GM19351 (cell line): ENCODE data around the gene C20orf144.
"Not testable (repeated sequence)": the region's sequence is repeated elsewhere in the genome, so short reads cannot be mapped to it uniquely, and the experiment has no call there.

Experiments
- ATAC-seq: cut with Tn5 transposase; IDR thresholded peaks from one replicate; pipeline ENCODE4 v1.9.1; 2021; ENCODE audit warnings: mild to moderate bottlenecking, moderate library complexity; ENCODE audit not compliant: unreplicated experiment

The C20orf144 gene

GRCh38 chr20:33662172-33662571, at the start of gene C20orf144:
C20orf144 (plus strand) TSS chr20:33662327; CDS start chr20:33662346, 19 bp downstream.
- no peak for ATAC-seq

DNA sequence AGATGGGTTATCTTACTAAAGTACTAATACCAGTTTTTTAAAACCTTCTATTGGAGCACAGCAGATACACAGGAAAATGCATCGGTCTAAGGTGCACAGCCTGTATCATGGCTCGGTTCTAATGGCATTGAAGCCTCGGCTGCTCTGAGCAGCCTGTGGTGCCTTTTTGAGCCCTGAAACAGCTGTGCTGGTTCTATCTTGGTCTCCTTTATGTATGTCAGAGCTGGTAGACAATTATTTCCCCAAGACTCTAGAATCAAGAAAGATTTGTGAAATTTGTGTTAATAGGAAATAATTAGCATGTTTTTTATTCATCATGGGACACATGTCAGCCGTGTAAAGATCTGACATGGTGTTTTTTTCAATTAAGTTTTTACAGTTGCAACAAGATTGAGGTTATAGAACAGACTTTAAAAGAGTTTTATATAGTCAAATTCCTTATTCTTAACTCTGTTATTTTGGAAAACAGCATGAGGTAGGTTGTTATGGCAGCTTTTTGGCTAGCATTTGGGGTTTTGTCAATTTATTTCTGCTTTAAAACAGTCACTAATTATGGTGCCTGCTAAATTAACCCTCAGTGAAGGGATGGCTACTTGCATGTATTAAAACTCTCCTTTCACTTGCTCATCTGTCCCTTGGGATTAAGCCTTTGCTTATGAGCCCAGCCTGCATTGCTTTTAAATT, 40.3 kb upstream of the C20orf144 start:
- no peak for ATAC-seq

DNA sequence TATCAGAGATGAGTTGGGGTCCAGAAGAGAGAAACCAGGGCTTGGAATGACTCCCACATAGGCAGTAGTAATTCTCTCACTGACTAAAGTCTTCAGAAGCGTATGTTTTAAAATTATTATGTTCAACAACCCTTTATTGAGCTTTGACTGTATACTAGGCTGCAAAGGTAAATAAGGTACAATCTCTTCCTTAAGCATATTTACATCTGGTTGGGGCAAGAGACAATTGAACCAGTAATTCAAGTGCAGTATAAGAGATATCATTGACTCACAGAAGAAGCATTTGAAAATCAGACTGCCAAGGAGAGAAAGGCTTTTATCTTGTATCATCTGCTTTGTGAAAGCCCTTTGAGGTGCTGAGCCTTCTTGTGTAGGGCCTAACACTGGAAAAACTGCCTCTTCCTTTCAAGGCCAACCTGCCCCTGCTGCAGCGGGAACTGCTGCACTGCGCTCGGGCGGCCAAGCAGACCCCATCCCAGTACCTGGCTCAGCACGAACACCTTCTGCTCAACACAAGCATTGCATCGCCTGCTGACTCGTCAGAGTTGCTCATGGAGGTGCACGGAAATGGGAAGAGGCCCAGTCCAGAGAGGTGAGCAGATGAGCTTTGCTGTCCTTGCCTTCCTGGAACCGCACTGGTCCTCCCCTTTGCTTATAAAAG, 39.3 kb upstream of the C20orf144 start:
- ATAC-seq, result no peak

DNA sequence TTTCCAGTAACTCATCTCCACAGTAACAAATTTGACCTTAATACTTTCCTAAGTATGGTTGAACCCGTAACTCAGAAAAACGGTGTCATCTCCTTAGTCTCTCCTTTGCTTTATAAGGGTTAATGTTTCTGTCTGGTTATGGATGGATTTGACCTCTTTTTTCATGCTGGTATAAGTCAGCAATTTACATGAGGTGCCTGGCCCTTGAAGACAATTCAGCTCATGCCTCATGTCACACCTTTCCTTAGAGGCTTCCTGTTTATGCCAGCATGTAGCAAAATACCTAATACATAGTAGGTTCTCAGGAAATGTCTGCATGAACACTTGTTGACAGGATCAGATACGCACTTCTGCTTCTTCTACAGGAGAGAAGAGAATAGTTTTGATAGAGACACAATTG, 37.7 kb upstream of the C20orf144 start:
- no peak for ATAC-seq

GRCh38 chr20:33626190-33626589, 35.9 kb upstream of the C20orf144 start:
- ATAC-seq, result no peak

DNA sequence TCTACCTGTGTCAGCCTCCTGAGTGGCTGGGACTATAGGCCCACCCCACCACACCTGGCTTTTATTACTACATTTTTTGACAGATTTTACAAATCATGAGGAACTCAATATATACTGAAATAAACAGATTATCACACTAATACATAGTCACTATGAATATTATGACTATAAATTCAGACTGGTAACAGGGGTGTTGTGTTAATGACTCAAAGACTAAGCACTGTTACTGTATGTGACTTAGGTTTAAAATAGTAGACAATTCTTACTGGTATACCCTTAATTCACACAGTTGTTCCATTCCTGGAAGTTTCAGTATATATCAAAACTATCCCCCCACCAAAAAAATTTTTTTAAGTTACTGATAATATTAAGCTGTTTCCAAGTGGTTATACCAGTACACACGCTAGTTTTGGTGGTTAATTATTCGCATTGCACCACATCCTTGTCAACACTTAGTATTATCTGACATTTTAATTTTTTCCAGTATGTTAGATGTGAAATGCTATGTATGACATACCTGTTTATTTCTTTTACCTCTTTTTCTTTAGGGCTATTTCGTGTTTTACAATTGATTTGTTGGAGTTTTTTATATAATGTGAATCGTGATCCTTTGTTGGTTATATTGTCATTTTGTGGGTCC, 34.4 kb upstream of the C20orf144 start:
- no peak for ATAC-seq

DNA sequence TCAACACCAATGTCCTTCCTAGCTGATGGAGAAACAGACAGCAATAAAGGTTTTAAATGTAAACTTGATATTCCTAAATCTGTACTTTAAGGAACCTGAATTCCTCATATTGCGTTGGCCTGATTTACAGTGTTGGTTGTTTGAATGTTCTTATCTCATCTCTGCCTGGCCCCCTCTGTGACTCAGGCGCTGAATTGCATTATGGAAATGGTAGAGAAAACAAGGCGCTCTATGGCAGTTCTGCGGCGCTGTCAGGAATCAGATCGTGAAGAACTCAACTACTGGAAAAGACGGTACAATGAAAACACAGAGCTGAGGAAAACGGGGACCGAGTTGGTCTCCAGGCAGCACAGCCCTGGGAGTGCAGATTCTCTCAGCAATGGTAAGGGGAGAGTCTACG, 32.6 kb upstream of the C20orf144 start:
- no peak for ATAC-seq

- no peak for ATAC-seq
Measured at GRCh38 chr20:33629979-33630378, 32.1 kb upstream of the C20orf144 start.

GRCh38 chr20:33630507-33630906, 31.6 kb upstream of the C20orf144 start:
- ATAC-seq, result no peak

- not testable (repeated sequence) for ATAC-seq
Measured at GRCh38 chr20:33631910-33632309, 30.2 kb upstream of the C20orf144 start.

- ATAC-seq, result no peak
Measured at GRCh38 chr20:33635341-33635740, 26.8 kb upstream of the C20orf144 start.

GRCh38 chr20:33636776-33637175, 25.4 kb upstream of the C20orf144 start:
- ATAC-seq, result no peak

GRCh38 chr20:33640287-33640686, 21.8 kb upstream of the C20orf144 start:
- ATAC-seq, result no peak

DNA sequence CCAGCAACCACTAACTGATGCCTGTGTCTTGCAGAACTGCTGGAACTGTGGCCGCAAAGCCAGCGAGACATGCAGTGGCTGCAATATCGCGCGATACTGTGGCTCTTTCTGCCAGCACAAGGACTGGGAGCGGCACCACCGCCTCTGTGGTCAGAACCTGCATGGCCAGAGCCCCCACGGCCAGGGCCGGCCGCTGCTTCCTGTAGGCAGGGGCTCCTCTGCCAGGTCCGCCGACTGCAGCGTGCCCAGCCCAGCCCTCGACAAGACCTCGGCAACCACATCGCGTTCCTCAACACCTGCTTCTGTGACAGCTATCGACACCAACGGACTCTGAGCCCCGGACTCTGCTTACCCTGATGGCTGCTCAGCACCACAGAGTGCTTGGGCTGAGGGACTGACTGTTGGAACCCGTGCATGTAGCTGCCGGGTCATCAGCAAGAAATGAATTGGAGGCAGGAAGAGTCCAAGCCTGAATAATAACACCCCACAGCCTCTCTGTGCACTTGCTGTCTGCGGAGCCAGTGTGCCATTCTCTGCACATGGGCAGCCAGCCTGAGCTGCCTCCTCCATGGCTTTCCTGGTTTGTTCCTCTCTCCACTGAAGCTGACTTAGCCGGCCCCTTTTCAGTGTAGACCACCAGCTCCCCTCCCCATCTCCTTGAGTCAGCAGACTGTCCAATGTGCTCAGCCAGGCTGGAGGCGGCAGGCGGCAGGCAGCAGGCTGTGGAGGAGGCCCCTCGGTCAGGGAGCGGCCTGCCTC, 17.6 kb upstream of the C20orf144 start:
- no peak for ATAC-seq

DNA sequence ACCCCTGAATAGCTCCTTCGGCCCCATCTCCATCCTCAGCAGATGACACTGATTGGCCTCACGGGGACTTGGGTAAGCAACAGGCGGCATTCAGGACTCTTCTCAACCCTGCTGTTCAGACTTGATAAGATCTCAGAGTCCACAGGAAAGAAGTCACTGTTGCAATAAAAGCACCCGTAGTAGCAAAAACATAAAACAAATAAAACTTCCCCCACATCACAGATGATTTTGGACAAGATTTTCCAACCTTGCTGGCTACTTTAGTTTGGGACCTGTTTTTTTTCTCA, 17.1 kb upstream of the C20orf144 start:
- no peak for ATAC-seq

DNA sequence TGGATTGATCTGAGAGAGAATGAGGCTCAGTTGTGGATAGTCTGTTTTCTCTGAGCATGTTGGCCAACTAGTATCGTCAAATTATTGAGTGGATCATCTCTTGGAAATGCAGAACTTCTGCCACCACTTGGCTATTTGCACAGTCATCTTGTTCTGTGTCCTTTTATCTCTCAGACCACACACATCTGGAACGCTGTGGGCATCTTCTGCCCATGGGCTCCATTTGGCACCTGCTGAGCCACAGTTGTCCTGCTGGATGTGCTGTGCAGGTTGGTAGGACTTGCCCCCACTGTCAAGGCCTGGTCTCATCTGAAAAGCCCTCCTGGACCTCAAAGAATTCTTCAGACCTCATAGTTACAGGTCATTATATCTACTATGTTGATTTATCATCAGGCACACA, 16.7 kb upstream of the C20orf144 start:
- no peak for ATAC-seq

- no peak for ATAC-seq
Measured at GRCh38 chr20:33646191-33646590, 15.9 kb upstream of the C20orf144 start.

- not testable (repeated sequence) for ATAC-seq
Measured at GRCh38 chr20:33646959-33647602, 15.0 kb upstream of the C20orf144 start.

- ATAC-seq, result peak; percentile 71
Measured at GRCh38 chr20:33647603-33648395, 14.3 kb upstream of the C20orf144 start.

- ATAC-seq, result no peak
Measured at GRCh38 chr20:33648396-33649004, 13.6 kb upstream of the C20orf144 start.
